Kidney (tissue), 14 donors: ENCODE results near the gene ALPK1. TPM values are rescaled to one million over a fixed set of nuclear protein-coding genes. Genes with fewer than 3 reads are reported as not detected.
A peak's percentile ranks its signal among the peaks of the same experiment; 100 is the strongest.
"Not testable (repeated sequence)": the region's sequence is repeated elsewhere in the genome, so short reads cannot be mapped to it uniquely, and the experiment has no call there.

ENCODE experiments used
- DNase-seq, 5 donors: peaks; one replicate each; pipeline ENCODE4 v3.0.0-alpha.2; 2013 to 2020
- FAIRE-seq: peaks from 2 replicates; lab custom pipeline; 2012; peaks lifted over from hg19 to GRCh38; lab: Jason Lieb, UNC
- H3K27ac ChIP-seq, 2 donors: one replicate each; pipeline ENCODE4 v1.7.0; 2013; ENCODE audit warnings: low read depth in 2 of 2, low read length in 2 of 2, inconsistent platforms in 1 of 2
- H3K27me3 ChIP-seq: one replicate; pipeline ENCODE4 v1.7.1; 2013; ENCODE audit warnings: low read length, inconsistent platforms; ENCODE audit not compliant: control insufficient read depth, insufficient read depth
- H3K36me3 ChIP-seq, 3 donors: one replicate each; pipeline versions ENCODE4 v1.7.0 to v1.7.1; 2013; ENCODE audit warnings: low read length in 3 of 3, control low read depth in 1 of 3, inconsistent platforms in 1 of 3; ENCODE audit not compliant: insufficient read depth in 3 of 3, control insufficient read depth in 2 of 3
- H3K4me1 ChIP-seq, 3 donors: one replicate each; pipeline versions ENCODE4 v1.7.0 to v1.7.1; 2013; ENCODE audit warnings: low read length in 3 of 3, inconsistent platforms in 1 of 3, low read depth in 1 of 3; ENCODE audit not compliant: control insufficient read depth in 2 of 3, insufficient read depth in 2 of 3
- H3K4me3 ChIP-seq, 3 donors: one replicate each; pipeline versions ENCODE4 v1.7.0 to v1.8.1; 2013; ENCODE audit warnings: low read length in 3 of 3, control low read depth in 1 of 3, inconsistent platforms in 1 of 3
- H3K9ac ChIP-seq, 3 donors: one replicate each; pipeline versions ENCODE4 v1.7.0 to v1.7.1; 2013; ENCODE audit warnings: low read length in 3 of 3, control low read depth in 1 of 3, inconsistent platforms in 1 of 3
- H3K9me3 ChIP-seq, 3 donors: one replicate each; pipeline versions ENCODE4 v1.7.0 to v1.7.1; 2013; ENCODE audit warnings: low read length in 3 of 3, control low read depth in 1 of 3, inconsistent platforms in 1 of 3; ENCODE audit not compliant: control insufficient read depth in 2 of 3, insufficient read depth in 1 of 3
- intact Hi-C: fragments of 100-400 bp; cut with DNase I; formaldehyde crosslinking; loops from one replicate; pipeline ENCODE4 v1.11.1; 2022
- polyA plus RNA-seq: library from polyadenylated mRNA; stranded (reverse); fragments of 350-450 nt; fragmentation: Illumina TruSeq; extraction: RNeasy Lipid Tissue Mini Kit (QIAGEN cat#74804); gene quantifications from one replicate; pipeline ENCODE4 v1.2.3, GENCODE V29; 2014; ENCODE audit warnings: low read depth, low replicate concordance; ENCODE audit not compliant: insufficient read depth
- total RNA-seq: library from RNA; stranded (reverse); fragmentation: NEBNext Ultra II Directional; extraction: Animal tissue kit (Norgen Biotek cat#: 25700); gene quantifications from one replicate; pipeline ENCODE4 v1.2.1, GENCODE V29; 2021
- TF ChIP-seq, protein P1 (sequence below): IDR thresholded peaks from 3 replicates; pipeline ENCODE4 v1.5.1; 2012; ENCODE audit warnings: mild to moderate bottlenecking, moderate library complexity, borderline replicate concordance; ENCODE audit not compliant: insufficient read depth; ENCODE audit errors: extremely low read depth
- donor health status: control.
- donor health status: control.
- donor health status: control.
- donor health status: control.
- donor health status: control.
- donor health status: DM: yes; HTN: yes; CAD: no.
- donor health status: Normal renal cell carcinoma (clear cell type).

The ALPK1 gene
- total and polyA plus RNA-seq, 2 donors from 2014 or later: 5.9 to 33.5 TPM

GRCh38 chr4:112453321-112453720 is 156.2 kb downstream of the ALPK1 start:
- H3K27ac ChIP-seq: no peak overlapping the region
- TF ChIP-seq, protein P1, sequence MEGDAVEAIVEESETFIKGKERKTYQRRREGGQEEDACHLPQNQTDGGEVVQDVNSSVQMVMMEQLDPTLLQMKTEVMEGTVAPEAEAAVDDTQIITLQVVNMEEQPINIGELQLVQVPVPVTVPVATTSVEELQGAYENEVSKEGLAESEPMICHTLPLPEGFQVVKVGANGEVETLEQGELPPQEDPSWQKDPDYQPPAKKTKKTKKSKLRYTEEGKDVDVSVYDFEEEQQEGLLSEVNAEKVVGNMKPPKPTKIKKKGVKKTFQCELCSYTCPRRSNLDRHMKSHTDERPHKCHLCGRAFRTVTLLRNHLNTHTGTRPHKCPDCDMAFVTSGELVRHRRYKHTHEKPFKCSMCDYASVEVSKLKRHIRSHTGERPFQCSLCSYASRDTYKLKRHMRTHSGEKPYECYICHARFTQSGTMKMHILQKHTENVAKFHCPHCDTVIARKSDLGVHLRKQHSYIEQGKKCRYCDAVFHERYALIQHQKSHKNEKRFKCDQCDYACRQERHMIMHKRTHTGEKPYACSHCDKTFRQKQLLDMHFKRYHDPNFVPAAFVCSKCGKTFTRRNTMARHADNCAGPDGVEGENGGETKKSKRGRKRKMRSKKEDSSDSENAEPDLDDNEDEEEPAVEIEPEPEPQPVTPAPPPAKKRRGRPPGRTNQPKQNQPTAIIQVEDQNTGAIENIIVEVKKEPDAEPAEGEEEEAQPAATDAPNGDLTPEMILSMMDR: no peak
- DNase-seq (no peak), FAIRE-seq (no peak)
- no peak overlapping the region for H3K4me3 ChIP-seq
- H3K36me3 ChIP-seq: no peaks in the 10 kb centered on the region
- intact Hi-C loops: no loop called here
- no peak overlapping the region for H3K9ac ChIP-seq
- no peaks in the 10 kb centered on the region for H3K9me3 ChIP-seq
- no peaks in the 10 kb centered on the region for H3K27me3 ChIP-seq
- H3K4me1 ChIP-seq: no peaks in the 10 kb centered on the region

- TF ChIP-seq, protein P1: no peak
- Histone ChIP-seq H3K4me3 (no peak overlapping the region), H3K9ac (no peak overlapping the region), H3K9me3 (peaks cover 1 to 4% (median 4%) of the 10 kb centered on the region in 3 donors), H3K27me3 (no peaks in the 10 kb centered on the region), H3K27ac (no peak overlapping the region), H3K4me1 (no peaks in the 10 kb centered on the region), H3K36me3 (no peaks in the 10 kb centered on the region)
- no peak for DNase-seq
- intact Hi-C loops: no loop called here
- FAIRE-seq: no peak
Measured at GRCh38 chr4:112472318-112472717, 175.1 kb downstream of the ALPK1 start.

DNA sequence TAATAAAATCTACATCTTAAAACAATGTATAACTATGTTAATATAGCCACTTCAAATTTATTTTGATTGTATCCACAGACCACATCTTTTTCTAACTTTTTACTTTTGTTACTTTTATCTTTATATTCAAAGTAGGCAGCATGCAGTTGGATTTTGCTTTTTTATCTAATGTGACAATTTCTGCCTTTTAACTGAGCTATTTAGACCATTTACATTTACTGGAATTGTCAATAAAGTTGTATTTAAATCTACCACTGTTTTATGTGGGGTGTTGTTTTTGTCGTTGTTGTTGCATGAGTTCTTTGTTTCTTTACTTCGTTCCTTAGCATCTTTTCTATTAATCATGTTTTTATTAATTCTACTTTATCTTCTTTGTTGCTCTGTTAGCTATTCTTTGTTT is 176.8 kb downstream of the ALPK1 start:
- DNase-seq (no peak), FAIRE-seq (no peak)
- H3K27me3 ChIP-seq: no peaks in the 10 kb centered on the region
- TF ChIP-seq, protein P1: no peak
- intact Hi-C loops: no loop called here
- peaks cover 1 to 4% (median 4%) of the 10 kb centered on the region in 3 donors for H3K9me3 ChIP-seq
- H3K36me3 ChIP-seq: no peaks in the 10 kb centered on the region
- no peaks in the 10 kb centered on the region for H3K4me1 ChIP-seq
- H3K27ac ChIP-seq: no peak overlapping the region
- H3K4me3 ChIP-seq: no peak overlapping the region
- no peak overlapping the region for H3K9ac ChIP-seq

DNA sequence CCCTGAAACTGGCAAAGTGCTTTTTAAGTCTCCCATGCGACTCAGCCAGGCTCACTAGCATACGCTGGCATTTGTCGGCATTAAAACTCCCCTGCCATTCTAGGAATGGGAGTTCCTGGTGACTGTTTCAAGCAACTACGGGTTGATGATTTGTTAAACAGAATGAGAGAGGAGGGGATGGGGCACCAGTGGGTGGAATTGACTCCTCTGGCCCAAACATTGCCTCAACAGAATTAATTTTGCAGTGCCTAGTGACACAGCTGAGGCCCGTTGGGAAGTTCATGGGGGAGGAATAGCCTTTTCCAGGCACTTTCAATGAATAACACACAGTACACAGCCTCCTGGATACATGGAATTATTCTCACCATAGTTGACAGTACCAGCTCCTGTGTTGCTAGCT is 188.8 kb downstream of the ALPK1 start:
- DNase-seq (peak in 3 of 5 donors; percentile 21 to 44 (median 25)), FAIRE-seq (no peak)
- TF ChIP-seq, protein P1: no peak
- Histone ChIP-seq H3K4me1 (no peaks in the 10 kb centered on the region), H3K9me3 (peaks cover 0 to 2% (median 0%) of the 10 kb centered on the region in 3 donors), H3K27me3 (no peaks in the 10 kb centered on the region), H3K27ac (no peak overlapping the region), H3K4me3 (peak overlapping the region in 1 of 3 donors; percentile 1), H3K36me3 (no peaks in the 10 kb centered on the region), H3K9ac (no peak overlapping the region)
- intact Hi-C loops: no loop called here

DNA sequence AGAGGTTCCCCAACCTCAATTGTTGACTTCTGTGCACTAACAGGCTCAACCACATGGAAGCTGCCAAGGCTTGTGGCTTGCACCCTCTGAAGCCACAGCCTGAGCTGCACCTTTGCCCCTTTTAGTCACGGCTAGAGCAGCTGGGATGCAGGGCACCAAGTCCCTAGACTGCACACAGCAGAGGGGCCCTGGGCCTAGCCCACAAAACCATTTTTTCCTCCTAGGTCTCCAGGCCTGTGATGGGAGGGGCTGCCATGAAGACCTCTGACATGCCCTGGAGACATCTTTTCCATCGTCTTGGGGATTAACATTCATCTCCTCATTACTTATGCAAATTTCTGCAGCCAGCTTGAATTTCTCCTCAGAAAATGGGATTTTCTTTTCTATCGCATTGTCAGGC is 193.6 kb downstream of the ALPK1 start:
- H3K27me3 ChIP-seq, H3K36me3 ChIP-seq, H3K9me3 ChIP-seq, H3K4me1 ChIP-seq, H3K4me3 ChIP-seq, FAIRE-seq, H3K9ac ChIP-seq, DNase-seq, H3K27ac ChIP-seq, intact Hi-C loops: not testable (repeated sequence)
